Measurements from ENCODE around the gene APOB.

The APOB gene

DNA sequence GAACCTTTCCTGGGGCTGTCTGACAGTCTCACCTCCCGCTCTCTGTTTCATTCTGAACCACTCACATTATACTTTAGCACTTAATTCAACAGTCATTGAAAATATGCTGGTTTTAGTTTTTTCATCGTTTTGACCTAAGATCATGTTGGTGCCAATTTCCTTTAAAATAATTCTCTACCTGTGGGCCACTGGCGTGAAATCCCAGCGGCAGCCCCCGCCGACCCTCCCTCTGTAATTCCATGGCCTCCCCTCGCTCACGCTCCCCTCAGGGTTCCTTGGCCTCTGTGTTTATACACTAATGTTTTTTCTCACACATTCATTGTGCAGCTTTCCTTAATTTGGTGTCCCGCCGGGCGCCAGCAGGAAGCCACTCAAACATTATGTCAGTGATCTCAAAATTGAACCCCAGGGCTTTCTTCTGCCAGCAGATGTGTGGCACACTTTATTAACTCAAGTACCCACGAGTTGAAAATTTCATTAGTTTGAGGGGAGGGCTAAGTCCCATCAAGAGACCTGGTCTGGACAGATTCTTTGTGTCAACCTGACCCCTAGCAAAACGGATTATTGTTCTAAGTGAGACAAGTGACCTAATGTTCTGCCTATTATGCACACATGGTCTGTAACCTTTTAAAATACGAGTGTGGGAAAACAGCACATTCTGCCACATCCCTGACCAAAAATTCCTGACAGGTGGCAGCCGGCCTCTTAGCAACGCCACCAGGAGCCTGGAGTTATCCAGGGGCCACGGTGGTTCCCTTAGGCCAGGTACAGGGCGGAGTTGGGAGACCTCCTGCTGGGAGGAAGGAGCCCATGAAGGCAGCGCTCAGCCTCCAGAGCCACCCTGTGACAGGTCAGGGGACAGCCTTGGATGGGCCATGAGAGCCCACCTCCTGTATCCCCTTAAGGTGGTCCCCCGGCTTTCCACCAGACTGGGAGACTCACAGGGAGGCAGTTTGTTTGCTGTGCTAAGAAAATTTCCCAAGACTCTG is 53.1 kb downstream of the APOB start:
- H3K27ac ChIP-seq, result no peak overlapping the region
- no peak overlapping the region for H3K4me3 ChIP-seq

DNA sequence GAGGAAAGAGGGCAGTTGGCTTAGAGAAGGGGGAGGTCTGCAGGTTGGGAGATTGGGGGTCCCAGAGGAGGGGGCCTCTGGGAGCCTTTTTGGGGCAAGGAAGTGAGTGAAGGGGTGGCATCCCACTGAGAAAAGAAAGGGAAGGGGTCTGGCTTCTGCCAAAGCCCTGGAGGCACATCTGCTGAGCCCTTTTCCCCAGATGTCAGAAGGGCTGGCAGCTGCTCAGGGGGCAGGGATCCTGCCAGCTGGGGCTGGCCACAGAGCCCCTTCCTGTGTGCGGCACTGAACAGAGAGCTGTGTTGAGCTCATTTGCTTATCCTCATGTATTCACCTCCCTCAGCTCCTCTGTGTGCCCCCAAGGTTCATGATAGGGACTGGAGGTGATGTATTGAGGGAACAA is 54.5 kb downstream of the APOB start:
- Histone ChIP-seq H3K4me3 (no peak overlapping the region), H3K27ac (no peak overlapping the region)

DNA sequence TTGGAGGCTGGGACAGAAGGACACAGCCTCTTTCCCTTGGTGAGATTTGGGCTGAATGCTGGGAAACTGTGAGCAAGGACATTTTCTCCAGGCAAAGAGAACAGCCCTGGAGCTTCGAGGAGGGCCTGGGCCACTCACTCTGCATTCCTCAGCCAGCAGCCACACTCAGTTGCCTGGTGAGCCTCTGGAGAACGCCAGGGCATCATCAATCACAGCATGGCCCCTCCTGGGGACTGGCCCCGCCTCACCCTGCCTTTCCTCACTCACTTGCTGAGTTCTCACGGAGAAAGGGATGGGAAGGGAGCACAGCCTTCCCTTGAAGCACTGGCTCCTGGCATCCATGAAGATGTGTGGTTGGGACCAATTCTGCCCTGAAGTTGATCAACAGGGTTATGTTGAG is 55.0 kb downstream of the APOB start:
- no peak overlapping the region for H3K27ac ChIP-seq

DNA sequence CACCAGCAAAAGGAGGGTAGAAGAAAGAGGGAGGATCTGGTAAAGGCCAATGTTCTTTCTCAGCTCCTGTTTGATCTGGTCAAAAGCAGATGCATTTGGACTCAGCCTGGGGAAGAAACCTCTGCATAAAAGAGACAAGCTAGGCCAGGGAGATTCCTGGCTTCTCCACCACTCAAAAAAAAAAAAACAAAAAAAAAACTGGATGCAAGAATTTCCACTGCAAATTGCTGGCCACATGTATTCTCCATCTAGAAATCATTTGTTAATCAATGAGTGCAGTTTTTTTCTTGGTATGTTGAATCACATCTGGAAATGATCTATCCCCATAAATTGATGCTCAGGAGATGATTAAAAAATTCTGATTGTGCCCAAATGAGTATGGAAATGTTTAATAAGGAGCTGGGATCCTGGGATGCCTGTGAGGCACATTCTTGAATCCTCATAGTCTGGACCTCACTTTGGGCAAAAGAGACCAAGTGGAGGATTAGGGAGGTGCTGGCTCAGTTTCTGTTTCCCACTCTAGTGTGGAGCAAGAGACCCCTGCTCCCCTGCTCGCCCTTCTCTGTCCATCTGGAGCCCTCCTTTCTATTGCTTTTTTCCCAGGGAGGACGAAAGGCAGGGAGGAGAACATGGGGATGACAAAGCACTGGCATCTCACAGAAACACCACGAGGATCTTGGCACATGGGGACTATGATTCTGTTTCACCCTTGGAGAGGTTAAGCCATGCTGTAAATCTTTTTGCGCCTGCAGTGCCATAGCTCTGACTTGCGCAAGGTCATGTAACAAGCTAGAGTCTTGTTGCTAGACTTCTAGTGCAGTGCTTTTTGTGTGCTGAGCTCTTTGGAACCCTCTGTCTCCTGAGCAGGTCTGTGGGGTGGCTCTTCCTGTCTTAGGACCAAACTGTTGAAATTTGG is 57.6 kb downstream of the APOB start:
- H3K4me3 ChIP-seq, result no peak overlapping the region
- peak overlapping the region in 1 of 21 experiments; percentile 53 for H3K27ac ChIP-seq

More for the DNA sequence above, 55.0 kb downstream of the APOB start:
- H3K4me3 ChIP-seq, result no peak overlapping the region

DNA sequence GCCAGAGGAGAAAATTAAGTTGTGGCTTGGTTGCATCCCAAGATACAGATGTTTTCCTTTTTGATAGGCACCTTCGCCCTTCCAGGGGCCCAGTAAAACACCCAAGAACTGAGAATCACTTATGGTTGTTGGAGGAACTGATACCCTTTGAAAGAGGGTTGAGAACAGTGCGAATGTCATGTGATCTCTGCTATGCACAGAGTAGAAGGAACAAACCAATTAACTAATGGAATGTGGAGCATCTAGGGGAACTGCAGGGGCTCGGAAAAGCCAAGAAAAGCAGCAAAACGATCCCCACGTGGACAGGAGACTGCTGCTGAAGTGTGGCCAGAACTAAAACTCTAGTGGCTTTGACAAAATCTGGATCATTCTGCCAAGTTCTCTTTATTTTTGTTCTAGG is 58.8 kb downstream of the APOB start:
- Histone ChIP-seq H3K4me3 (no peak overlapping the region), H3K27ac (no peak overlapping the region)

DNA sequence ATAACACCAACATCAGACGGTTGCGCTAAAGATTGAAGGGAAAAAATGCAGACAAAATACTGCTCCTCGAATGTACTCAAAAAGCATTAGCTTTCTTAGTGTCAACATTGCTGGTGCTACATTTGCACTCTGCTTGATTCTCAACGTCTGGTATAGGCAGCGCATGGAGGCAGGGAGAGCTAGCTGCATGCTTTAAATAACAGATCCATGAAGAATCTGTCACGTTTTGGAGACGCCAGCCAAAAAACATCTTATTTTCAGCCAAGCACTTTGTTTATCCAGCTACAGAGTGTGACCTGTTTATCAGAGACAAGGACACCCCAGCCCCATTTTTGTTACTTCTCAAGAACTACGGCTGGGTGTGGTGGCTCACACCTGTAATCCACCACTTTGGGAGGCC is 59.5 kb downstream of the APOB start:
- H3K4me3 ChIP-seq, result no peak overlapping the region

DNA sequence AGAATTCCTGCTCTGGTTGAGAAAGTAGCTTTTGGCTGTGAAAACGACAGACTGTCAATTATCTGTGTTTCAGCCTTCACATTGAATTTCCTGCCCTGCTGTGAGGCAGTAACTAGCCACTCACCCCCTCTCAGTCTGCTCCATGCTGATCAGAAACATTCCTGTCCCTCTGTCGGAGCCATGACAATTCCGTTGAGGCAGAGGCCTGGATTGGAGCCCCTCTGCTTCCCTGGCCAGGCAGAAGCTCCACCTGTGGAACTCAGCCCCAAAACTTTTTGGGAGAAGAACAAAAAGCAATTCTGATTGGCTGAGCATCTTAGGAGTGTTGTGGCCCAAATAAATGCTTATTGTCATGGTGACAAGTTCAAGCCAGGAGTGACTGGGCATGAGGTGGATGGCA is 60.0 kb downstream of the APOB start:
- H3K27ac ChIP-seq, result no peak overlapping the region
- H3K4me3 ChIP-seq, result no peak overlapping the region

More for the DNA sequence above, 59.5 kb downstream of the APOB start:
- H3K27ac ChIP-seq, result no peak overlapping the region

DNA sequence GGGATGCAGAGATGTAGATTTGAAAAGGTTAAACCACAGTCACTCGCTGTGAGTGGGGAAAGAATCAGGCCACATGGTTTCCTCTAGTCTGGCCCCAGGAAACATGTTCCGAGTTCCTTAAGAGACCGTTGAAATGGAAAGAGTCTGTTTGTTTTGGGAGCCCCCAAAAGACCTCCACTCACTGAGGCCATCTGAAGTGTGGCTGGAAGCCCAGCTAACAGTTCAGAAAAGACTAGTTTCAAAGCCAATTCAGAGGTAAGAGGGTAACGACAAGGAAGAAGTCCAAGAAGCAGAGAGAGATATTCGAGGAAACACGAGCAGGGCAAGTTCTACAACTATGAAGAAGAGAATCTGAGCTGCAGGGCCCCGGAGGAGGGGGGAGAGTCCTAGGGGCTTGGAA is 61.0 kb downstream of the APOB start:
- Histone ChIP-seq H3K27ac (no peak overlapping the region), H3K4me3 (no peak overlapping the region)

DNA sequence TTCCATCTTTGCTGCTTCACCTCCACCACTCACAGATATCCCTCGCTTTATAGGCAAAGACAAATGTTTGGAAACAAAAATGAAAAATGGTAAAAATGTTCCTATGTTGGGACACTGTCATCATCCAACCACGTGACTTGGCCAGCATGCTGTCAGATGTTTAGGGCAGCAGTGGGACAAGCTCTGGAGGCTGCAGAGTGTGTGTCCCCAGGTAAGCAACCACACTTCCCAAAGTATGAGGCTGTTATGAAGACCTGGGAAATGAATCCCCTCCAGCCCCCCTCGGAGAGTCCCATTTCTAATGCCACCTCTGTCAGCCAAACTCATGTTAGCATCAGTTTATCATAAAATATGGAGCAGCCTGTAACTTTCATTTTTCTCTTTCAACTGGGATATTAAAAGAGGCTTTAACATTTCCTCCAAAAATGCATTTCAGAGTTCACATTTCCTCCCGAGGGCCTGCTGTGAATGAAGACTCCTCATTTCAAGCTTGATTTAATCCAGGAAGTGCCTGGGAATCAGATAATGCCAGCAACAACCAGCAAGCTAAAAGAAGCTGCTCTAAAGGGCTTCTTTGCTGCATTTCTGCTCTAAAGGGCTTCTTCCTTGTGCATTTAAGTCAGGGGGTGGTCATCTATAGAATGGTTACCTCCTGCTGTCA is 66.2 kb downstream of the APOB start:
- H3K4me3 ChIP-seq, result no peak overlapping the region
- H3K27ac ChIP-seq, result no peak overlapping the region

DNA sequence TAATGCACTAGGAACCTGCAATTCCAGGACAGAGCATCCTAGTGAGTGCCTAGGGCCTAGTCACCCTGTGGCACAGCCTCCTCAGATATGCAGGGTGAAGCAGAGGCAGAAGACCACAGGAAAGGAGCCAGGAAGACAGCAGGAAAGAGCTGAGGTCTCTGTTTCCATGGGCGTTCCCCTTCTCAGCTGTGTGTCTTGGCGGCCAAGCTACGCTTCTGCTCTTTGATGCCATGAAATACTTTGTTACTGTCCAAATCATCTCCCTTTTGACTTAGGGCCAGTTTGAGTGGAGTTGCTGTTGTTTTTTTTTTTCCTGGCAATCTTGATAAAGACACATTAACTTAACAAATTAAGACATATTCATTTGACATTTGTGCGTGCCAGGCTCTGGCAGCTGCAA is 67.3 kb downstream of the APOB start:
- H3K27ac ChIP-seq, result no peak overlapping the region
- H3K4me3 ChIP-seq, result no peak overlapping the region

DNA sequence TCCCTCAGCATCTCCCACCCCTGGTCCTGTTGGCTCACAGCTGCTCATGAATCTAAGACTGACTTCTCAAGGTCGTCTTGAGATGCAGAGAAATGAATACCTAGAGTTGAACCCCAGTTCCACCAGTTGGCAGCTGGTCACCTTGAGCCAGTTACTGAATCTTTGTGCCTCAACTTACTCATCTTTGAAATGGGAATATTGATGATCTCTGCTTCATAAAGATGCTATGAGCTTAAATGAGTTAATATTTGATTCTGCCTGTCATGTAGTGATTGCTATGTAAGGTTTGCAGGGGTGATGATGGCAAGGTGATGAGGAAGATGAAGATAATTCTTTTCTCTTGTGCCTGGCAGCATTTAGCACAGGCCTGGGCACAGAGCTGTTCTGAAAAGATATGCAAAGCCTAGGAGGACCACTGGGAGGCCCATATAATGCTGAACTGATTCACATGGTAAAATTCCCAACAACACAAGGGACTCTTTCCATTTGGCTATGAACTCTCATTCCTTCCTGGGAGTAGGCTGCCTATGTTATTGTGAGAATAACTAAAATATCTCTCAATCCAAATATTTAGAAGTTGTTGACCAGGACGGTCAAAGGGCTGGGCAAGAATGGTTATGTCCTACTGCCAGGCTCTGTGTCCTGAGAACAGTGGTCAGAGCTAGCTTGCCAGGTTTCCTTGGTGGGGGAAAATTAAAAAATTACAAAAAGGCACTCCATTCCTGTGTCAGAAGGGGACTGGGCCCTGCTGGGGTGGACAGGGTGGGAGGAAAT is 70.9 kb downstream of the APOB start:
- H3K27ac ChIP-seq, result no peak overlapping the region

DNA sequence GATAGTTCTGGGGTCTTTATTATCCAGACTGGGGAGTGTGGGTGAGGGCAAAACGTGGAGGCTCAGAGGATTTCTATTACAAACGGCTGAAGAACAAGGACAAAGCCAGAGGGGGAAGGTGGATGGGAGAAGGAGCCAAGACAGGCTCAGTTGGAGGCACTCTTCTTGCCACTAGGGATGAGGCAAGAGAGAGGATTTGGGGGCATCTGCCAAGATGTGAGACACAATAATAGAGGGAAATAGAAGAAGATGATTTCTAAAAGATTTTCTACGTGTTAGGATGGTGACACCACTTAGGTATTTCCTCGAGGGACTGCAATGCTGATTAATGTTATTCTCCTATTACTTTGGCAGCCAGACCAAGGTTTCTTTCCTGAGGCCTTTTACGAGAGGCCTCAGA is 71.8 kb downstream of the APOB start:
- Histone ChIP-seq H3K27ac (no peak overlapping the region), H3K4me3 (no peak overlapping the region)

More for the DNA sequence above, 70.9 kb downstream of the APOB start:
- no peak overlapping the region for H3K4me3 ChIP-seq

DNA sequence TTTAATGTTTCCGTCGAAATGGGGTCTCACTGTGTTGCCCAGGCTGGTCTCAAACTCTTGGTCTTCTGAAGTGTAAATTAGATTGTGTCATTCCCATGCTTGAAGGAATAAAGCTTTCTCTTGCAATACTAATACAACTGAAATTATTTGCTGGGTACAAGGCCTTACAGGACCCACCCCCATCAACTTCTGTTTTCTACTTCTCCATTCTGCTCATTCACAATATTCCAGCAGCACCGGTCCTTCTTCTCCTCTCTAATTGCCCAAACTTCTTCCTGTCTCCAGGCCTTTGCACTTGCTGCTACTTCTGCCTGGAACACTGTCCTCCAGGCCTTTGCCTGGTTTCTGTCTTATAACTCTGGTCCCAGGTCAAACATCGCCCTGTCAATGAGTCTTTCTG is 73.8 kb downstream of the APOB start:
- no peak overlapping the region for H3K4me3 ChIP-seq
- no peak overlapping the region for H3K27ac ChIP-seq

DNA sequence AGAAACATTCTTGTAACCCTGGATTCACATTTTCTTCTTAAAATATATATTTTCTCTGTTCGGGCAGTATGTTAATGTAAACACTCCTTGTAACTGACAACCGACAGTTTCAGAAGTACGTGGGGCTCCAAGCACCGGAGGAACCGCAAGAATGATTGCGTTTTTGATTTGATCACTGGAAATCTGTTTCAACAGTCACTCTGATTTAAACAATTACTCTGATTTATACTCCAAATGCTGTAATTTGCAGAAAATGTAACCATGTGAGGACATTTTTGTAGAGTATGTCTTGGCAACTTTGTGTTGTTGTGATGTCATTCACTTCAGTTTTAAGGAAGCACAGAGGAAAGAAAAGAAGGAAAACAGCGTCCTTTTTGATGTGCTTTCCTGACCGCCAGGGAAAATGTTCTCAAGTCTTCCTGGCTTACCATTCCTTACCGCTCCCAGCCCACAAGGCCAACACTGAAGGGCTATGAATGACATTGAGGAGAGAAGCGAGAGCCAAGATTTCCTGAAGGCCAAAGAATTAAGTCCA is 77.7 kb downstream of the APOB start:
- no peak overlapping the region for H3K4me3 ChIP-seq
- no peak overlapping the region for H3K27ac ChIP-seq

DNA sequence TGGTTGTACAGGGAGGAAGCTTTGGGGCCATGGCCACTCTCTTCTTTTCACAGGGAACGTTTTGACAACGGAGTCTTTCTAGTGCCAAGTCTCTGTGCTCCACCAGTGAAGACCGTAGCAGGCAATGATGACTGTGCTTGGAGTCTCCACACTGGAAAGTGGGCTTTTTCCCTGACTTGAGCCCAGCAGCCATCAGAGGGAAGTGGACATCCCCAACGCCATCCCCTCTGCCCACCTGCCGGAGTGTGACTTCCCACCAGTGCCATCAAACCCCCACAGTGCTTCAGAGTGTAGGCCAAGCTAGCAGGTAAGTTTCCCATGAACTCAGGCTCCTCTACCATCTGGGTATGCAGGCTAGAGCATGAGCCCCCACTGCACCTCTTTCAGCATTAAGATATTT is 78.7 kb downstream of the APOB start:
- no peak overlapping the region for H3K27ac ChIP-seq
- H3K4me3 ChIP-seq, result no peak overlapping the region

DNA sequence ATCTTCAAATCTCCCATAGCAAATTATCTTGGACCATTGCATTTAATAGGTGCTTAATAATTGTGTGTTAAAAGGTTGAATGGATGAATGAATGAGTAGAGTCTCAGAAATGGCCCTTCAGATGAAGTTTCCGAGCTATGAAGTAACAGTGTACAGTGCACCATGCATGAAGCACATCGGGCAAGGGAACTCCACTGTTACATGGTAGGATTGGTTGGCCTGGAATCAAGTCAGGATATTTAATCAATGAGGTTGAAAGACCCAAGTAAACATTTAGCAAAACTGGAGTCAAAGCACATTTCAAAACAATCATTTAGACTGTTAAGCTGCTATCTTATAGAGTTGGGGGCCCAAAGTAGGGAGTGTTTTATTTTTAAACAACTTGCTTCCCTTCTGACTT is 80.0 kb downstream of the APOB start:
- Histone ChIP-seq H3K4me3 (no peak overlapping the region), H3K27ac (no peak overlapping the region)

DNA sequence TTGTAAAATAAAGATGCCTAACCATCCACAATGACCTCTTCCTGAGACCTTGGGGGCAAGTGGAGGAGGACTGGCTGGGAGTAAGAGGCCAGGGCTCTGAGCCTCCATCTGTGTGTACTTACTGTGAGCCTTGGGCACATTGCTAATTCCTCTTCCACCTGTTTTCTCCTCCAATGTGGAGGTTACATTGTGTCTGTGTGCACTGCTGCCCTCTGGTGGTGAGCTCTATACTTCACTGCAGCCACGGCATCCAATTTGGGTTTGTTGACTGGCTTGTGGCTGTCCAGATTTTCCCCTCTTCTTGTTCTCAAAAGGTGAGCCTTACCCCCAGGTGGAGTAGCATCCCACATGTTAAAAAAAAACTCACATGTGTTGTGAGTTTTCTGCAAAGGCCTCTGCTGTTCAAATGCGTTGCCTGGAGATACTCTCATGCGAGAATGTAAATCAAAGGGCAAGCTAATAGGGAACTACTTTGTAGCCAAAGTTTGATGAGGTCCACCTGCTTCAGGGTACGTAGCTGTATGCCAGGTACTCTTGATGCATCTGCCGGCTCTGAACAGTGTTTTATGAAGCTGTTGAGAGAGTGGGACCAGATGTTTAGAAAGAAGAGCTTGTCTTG is 80.8 kb downstream of the APOB start:
- H3K4me3 ChIP-seq, result no peak overlapping the region
- no peak overlapping the region for H3K27ac ChIP-seq

DNA sequence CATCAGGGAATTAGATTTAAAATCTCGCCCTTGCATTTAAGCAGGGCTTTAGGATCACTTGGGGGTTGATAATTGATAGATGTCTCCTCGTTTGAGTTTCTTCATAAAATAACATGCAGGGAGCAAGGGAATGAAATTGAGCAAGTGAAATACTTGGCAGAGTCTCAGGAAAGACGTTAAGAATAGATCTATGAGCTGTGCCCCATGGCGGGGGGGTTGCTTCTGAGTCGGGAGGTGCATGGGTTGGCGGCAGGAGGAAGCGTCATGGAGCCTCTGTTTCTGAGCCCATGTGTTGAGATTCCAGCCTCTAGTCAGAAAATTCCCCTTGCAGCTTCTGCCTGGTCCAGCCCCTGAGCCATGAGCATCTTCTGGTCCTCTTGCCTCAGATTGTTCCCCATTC is 82.0 kb downstream of the APOB start:
- H3K27ac ChIP-seq, result no peak overlapping the region

DNA sequence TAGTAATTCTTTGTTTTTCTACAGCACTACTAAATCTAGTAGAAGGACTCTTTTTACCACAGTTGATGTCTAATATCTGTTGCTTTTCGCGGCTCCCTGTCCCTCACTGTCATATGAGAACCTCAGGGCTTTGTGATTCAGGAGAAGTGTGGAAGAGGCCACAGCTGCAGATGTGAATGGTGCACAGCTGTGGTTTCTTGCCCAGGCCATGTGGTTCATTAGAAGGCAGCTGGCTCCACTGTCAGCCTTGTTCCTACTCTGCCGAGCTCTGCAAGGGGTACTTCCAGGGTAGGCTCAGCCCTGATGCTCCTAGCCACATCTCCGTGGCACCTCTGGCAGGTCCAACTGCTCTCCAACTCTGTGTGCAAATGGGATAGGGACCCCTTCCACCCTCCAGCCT is 83.9 kb downstream of the APOB start:
- Histone ChIP-seq H3K27ac (no peak overlapping the region), H3K4me3 (no peak overlapping the region)

More for the DNA sequence above, 82.0 kb downstream of the APOB start:
- H3K4me3 ChIP-seq, result no peak overlapping the region
